GM12865 (cell line): ENCODE measurements around the gene FOXN4.

Experiments
- DNase-seq: peaks from one replicate; pipeline ENCODE4 v3.0.0; 2010; ENCODE audit warnings: low read depth
- H3K4me3 ChIP-seq: 2 replicates; pipeline ENCODE4 v1.5.1; 2011; ENCODE audit warnings: mild to moderate bottlenecking, low read depth, low read length, control low read depth
- TF ChIP-seq, protein P1 (sequence below): IDR thresholded peaks from 2 replicates; pipeline ENCODE4 v1.5.1; 2011; ENCODE audit warnings: low read length, control low read depth, low read depth, inconsistent platforms; ENCODE audit not compliant: insufficient read depth; ENCODE audit errors: missing control alignments

Gene FOXN4

DNA sequence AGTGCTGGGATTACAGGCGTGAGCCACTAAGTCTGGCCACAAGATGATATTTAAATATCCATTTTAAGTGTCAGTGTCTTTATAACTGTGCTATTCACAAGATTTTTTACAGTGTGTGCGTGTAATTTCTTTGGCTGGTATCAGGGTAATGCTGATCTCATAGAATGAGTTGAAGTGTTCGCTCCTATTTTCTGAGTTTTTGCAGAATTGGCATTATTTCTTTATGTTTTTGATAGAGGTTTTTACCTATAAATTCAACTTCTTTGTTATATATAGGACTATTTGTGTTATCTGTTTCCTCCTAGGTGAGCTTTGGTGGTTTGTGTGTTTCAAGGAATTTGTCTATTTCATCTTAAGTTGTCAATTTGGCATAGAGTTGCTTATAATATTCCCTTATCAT, 45.6 kb downstream of the FOXN4 start:
- DNase-seq, result no peak
- TF ChIP-seq, protein P1, sequence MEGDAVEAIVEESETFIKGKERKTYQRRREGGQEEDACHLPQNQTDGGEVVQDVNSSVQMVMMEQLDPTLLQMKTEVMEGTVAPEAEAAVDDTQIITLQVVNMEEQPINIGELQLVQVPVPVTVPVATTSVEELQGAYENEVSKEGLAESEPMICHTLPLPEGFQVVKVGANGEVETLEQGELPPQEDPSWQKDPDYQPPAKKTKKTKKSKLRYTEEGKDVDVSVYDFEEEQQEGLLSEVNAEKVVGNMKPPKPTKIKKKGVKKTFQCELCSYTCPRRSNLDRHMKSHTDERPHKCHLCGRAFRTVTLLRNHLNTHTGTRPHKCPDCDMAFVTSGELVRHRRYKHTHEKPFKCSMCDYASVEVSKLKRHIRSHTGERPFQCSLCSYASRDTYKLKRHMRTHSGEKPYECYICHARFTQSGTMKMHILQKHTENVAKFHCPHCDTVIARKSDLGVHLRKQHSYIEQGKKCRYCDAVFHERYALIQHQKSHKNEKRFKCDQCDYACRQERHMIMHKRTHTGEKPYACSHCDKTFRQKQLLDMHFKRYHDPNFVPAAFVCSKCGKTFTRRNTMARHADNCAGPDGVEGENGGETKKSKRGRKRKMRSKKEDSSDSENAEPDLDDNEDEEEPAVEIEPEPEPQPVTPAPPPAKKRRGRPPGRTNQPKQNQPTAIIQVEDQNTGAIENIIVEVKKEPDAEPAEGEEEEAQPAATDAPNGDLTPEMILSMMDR, result no peak
- no peak overlapping the region for H3K4me3 ChIP-seq

DNA sequence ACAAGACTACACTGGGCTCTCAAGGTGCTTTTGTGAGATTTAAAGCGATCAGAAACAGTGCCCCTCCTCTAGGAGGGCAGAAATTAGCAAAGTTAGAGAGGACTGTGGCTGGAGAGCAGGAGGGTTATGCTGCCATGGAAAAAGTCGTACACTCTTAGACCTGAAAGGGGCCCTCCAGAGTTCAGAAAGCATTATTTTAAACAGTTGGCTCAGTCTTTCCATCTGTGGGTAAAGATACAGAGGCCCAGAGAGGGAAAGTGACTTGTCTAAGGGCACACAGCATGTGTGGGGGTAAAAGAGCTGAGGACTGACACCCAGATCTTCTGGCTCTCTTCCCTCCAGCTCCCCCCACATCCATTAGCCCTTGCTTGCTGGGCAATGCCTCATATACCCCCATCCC, 47.1 kb downstream of the FOXN4 start:
- TF ChIP-seq, protein P1, result no peak
- no peak for DNase-seq
- H3K4me3 ChIP-seq, result no peak overlapping the region

DNA sequence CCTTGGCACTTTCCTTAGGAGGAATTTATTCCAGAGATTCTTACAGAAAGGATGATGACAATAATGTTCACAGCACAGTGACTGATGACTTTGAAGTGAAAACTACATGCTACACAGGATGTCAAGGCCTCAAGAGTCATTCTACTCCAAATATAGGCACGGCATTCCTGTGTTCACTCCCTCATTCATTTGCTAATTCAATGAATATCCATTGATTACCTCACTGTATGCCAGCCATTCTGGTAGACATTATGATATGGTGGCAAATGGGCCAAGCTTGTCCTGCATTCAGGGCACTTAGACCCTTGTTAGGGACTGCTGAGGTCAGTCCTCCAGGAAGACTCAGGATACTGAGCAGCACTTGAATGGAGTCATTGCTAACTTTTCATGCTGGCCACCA, 48.0 kb downstream of the FOXN4 start:
- H3K4me3 ChIP-seq, result no peak overlapping the region
- TF ChIP-seq, protein P1, result no peak
- DNase-seq, result no peak

DNA sequence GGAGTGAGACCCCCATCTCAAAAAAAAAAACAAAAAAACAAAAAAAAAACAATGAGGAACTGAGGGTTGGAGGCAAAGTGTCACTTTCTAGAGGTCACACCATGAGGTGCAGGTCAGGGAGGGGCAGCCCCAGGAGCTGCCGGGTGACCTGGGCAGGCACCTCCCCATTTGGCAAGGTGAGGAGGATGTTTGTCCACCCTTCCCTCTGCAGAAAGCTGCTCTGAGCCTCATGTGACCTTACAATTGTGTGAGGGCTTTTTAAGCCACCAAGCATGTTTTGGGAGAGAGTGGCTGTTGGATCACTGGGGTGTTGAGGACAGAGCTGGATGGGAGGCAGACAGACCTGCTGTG, 49.6 kb downstream of the FOXN4 start:
- no peak for DNase-seq
- H3K4me3 ChIP-seq, result no peak overlapping the region

DNA sequence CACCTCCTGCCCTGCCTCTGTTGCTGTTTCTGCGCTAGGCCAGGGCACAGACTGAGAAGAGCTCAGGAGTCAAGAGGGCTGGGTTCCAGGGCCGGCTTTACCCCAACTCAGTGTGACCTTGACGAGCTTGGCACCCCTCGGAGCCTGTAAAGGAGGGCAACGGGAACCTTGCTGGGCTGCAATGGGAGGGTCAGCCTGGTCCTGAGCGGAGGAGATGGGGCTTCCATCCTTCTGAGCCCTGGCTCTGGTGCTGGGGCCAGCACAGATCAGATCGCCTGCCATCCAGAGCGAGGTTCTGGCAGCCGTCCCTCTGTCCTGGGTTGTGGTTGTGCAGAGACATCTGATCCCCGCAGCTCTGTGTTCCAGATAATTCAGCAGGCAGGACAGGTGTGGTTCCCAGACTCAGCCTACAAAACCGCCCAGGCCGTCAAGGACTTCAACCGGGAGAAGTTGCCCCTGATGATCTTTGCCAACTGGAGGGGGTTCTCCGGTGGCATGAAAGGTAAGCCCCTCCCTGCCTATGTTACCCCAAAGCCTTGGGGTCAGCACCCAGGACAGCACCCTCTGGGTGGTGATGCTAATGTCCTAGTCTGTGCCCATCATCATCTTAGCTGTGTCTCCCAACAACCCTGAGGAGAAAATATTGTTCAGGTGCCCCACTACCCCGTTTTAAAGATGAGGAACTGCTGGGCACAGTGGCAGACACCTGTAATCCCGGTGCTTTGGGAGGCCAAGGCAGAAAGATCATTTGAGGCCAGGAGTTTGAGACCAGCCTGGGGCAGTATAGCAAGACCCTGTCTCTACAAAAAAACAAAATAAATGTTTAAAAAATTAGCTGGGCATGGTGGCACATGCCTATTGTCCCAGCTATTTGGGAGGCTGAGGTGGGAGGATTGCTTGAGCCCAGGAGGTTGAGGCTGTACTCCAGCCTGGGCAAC, 50.2 kb downstream of the FOXN4 start:
- TF ChIP-seq, protein P1, result no peak

More for the DNA sequence above, 49.6 kb downstream of the FOXN4 start:
- TF ChIP-seq, protein P1, result no peak

DNA sequence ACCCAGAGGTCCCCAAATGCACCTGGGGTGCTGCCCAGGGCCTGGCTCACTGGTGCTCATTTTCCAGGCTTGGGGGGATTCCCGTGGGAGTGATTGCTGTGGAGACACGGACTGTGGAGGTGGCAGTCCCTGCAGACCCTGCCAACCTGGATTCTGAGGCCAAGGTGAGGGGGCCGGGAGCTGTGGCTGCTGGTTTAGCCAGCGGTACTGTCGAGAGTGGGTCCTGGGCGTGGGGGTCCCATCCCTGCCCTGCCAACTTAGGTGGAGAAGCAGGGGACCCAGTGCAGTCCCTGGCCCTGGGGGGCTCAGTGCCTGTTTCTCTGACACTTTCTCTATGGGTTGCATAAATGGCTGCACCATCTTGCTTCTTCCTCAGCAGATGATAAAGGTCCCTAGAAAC, 50.9 kb downstream of the FOXN4 start:
- no peak overlapping the region for H3K4me3 ChIP-seq
- DNase-seq, result no peak
- TF ChIP-seq, protein P1, result no peak

More for the DNA sequence above, 50.2 kb downstream of the FOXN4 start:
- H3K4me3 ChIP-seq, result no peak overlapping the region
- no peak for DNase-seq
